HCT116 (cell line): ENCODE results near the gene HOMER2.

ENCODE experiments used
- CTCF ChIP-seq, 3 experiments: fragments of 200-600 bp in 1 of 3; sonication (generic) in 1 of 3; IDR thresholded peaks in 2 of 3; conservative IDR thresholded peaks in 1 of 3; 2 replicates each; pipeline ENCODE4 v1.5.1; 2012 to 2017; ENCODE audit warnings: low read depth in 2 of 3, low read length in 2 of 3, antibody characterized with exemption in 1 of 3, borderline replicate concordance in 1 of 3, control low read depth in 1 of 3, mild to moderate bottlenecking in 1 of 3, mixed read lengths in 1 of 3, mixed run types in 1 of 3, moderate library complexity in 1 of 3; ENCODE audit not compliant: insufficient read depth in 1 of 3
- EZH2 ChIP-seq: fragments of 200-600 bp; sonication (generic); IDR thresholded peaks from 2 replicates; pipeline ENCODE4 v1.6.1; 2017; ENCODE audit warnings: antibody characterized with exemption, mixed run types
- MAX ChIP-seq: IDR thresholded peaks from 2 replicates; pipeline ENCODE4 v1.6.1; 2012
- POLR2A ChIP-seq: IDR thresholded peaks from 2 replicates; pipeline ENCODE4 v1.7.0; 2011; ENCODE audit warnings: borderline replicate concordance; ENCODE audit not compliant: insufficient read depth, insufficient read length; ENCODE audit errors: extremely low read depth
- POLR2AphosphoS5 ChIP-seq: IDR thresholded peaks from 2 replicates; pipeline ENCODE4 v1.6.1; 2011; ENCODE audit warnings: mild to moderate bottlenecking, low read depth, low read length, moderate library complexity
- REST ChIP-seq: IDR thresholded peaks from 2 replicates; pipeline ENCODE4 v1.6.1; 2012; ENCODE audit warnings: low read depth

- TF ChIP-seq MAX (no peak), POLR2AphosphoS5 (no peak), REST (no peak), EZH2 (no peak), CTCF (IDR thresholded peaks at IDR 0.05 in 2 of 3, conservative IDR thresholded peaks at IDR 0.05 in 1 of 3; ENCODE audit: borderline replicate concordance in 1 of 3, insufficient read depth in 1 of 3, low read depth in 2 of 3, low read length in 2 of 3) (no peak), POLR2A (no peak)
These were observed 33.2 kb downstream of the HOMER2 start for GRCh38 chr15:82919231-82919886.
